Type B pancreatic cell (in vitro differentiated cells): ENCODE data around the gene LDLRAD4. TPM values are rescaled to one million over a fixed set of nuclear protein-coding genes. Genes with fewer than 3 reads are reported as not detected.
A peak's percentile ranks its signal among the peaks of the same experiment; 100 is the strongest.

Experiments used
- DNase-seq: peaks from one replicate; pipeline ENCODE4 v3.0.0; 2021; ENCODE audit warnings: mixed read lengths; ENCODE audit not compliant: unreplicated experiment; ENCODE audit errors: extremely low spot score
- H3K27ac Mint-ChIP-seq: 2 replicates; pipeline ENCODE4 v1.8.0; 2021; ENCODE audit warnings: mild to moderate bottlenecking, mixed read lengths
- H3K27me3 Mint-ChIP-seq: 2 replicates; pipeline ENCODE4 v1.8.0; 2021; ENCODE audit warnings: mixed read lengths
- H3K36me3 Mint-ChIP-seq: 2 replicates; pipeline ENCODE4 v1.8.0; 2021; ENCODE audit warnings: mixed read lengths
- H3K4me1 Mint-ChIP-seq: one replicate; pipeline ENCODE4 v1.8.0; 2021; ENCODE audit warnings: mixed read lengths; ENCODE audit not compliant: unreplicated experiment
- H3K4me3 Mint-ChIP-seq: 2 replicates; pipeline ENCODE4 v1.8.0; 2021; ENCODE audit warnings: mild to moderate bottlenecking, mixed read lengths
- H3K9me3 Mint-ChIP-seq: 2 replicates; pipeline ENCODE4 v1.8.0; 2021; ENCODE audit warnings: mixed read lengths
- CTCF ChIP-seq: fragments of 200-600 bp; sonication (generic); conservative IDR thresholded peaks from 2 replicates; pipeline ENCODE4 v1.5.0; 2021; ENCODE audit warnings: antibody characterized with exemption, mild to moderate bottlenecking
- total RNA-seq: library from RNA; stranded (reverse); gene quantifications from 2 replicates; pipeline ENCODE4 v1.2.1, GENCODE V29; 2021; ENCODE audit warnings: low replicate concordance

LDLRAD4 gene
- total RNA-seq, 1 donor from 2014 or later: 2.4 TPM

GRCh38 chr18:13213036-13213795 lies 5.3 kb upstream of the LDLRAD4 start:
- H3K4me1 Mint-ChIP-seq: no peaks in the 10 kb centered on the region
- no peak overlapping the region for H3K4me3 Mint-ChIP-seq
- H3K27ac Mint-ChIP-seq: peak overlapping the region; percentile 11
- no peaks in the 10 kb centered on the region for H3K36me3 Mint-ChIP-seq
- DNase-seq: no peak
- H3K9me3 Mint-ChIP-seq: no peaks in the 10 kb centered on the region
- TF ChIP-seq CTCF: no peak
- H3K27me3 Mint-ChIP-seq: peaks cover 56% of the 10 kb centered on the region

GRCh38 chr18:13214609-13215008 lies 4.0 kb upstream of the LDLRAD4 start:
- TF ChIP-seq CTCF: no peak
- Mint-ChIP-seq H3K4me3 (no peak overlapping the region), H3K9me3 (no peaks in the 10 kb centered on the region), H3K27ac (no peak overlapping the region), H3K27me3 (peaks cover 60% of the 10 kb centered on the region), H3K4me1 (no peaks in the 10 kb centered on the region), H3K36me3 (no peaks in the 10 kb centered on the region)
- DNase-seq: no peak

DNA sequence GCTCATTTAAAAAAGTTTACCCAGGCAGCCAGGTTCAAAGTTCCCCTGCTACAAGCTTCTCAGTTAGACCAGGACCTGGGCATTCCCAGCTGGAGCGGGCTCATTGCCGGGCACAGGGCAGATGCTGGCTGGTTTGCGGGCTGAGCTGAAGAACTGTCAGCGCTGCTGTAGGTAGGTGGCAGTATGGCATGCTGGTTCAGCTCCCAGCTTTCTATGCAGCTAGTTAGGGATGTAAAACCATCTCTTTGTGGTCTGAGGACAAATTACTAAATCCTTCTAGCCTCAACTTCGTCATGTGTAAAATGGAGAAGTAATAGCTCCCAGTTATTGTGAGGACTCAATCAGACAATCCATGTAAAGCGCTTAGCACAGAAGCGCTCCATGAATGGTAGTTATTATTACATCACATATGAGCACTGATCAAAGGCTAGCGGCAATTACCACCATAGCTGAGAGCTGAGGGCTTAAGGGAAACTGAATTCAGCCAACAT lies 2.4 kb upstream of the LDLRAD4 start:
- H3K27ac Mint-ChIP-seq: peak overlapping the region; percentile 3
- no peaks in the 10 kb centered on the region for H3K9me3 Mint-ChIP-seq
- DNase-seq: no peak
- H3K36me3 Mint-ChIP-seq: no peaks in the 10 kb centered on the region
- peaks cover 75% of the 10 kb centered on the region for H3K27me3 Mint-ChIP-seq
- TF ChIP-seq CTCF: peak; percentile 70
- H3K4me1 Mint-ChIP-seq: no peaks in the 10 kb centered on the region
- H3K4me3 Mint-ChIP-seq: peak overlapping the region; percentile 86

- peak; percentile 52 for TF ChIP-seq CTCF
These were observed 1.7 kb upstream of the LDLRAD4 start for GRCh38 chr18:13216711-13217465.

DNA sequence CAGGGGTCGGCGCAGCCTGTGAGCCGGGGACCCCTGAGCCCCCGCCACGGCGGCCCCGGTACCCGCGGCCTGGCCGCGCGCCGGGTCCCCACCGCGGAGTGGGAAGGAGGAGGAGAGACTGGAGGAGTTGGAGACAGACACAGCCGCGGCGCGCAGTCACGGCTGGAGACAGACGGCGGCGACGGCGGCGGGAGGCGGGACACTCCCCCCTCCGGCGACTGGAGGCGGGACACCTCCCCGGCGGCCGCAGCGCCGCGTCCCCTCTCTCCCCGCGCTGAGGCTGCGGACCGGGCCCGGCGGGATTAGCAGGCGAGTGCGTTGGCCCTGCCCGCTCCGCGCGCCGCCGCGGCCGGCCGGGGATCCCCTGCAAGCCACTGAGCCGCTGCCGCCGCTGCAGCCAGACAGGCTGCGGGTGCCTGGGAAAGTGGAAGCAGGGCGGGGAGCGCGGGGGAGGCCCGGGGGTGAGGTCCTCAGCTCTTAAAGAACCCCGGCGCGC lies 1.0 kb upstream of the LDLRAD4 start:
- Mint-ChIP-seq H3K4me1 (peaks cover 5% of the 10 kb centered on the region), H3K36me3 (no peaks in the 10 kb centered on the region), H3K27me3 (peaks cover 81% of the 10 kb centered on the region), H3K4me3 (no peak overlapping the region), H3K9me3 (no peaks in the 10 kb centered on the region), H3K27ac (no peak overlapping the region)
- no peak for DNase-seq
- TF ChIP-seq CTCF: no peak

More at GRCh38 chr18:13216711-13217465, 1.7 kb upstream of the LDLRAD4 start:
- Mint-ChIP-seq H3K4me3 (peak overlapping the region; percentile 86), H3K4me1 (peaks cover under 1% of the 10 kb centered on the region), H3K27me3 (peaks cover 78% of the 10 kb centered on the region), H3K36me3 (no peaks in the 10 kb centered on the region), H3K9me3 (no peaks in the 10 kb centered on the region), H3K27ac (peak overlapping the region; percentile 3)
- no peak for DNase-seq
